Fibroblast of the aortic adventitia (primary cell): ENCODE measurements around the gene KRT72. TPM values are rescaled to one million over a fixed set of nuclear protein-coding genes. Genes with fewer than 3 reads are reported as not detected.

ENCODE experiments used
- DNase-seq: peaks from one replicate; pipeline ENCODE4 v3.0.0-alpha.2; 2010; ENCODE audit warnings: low read depth
- H3K4me3 ChIP-seq: 2 replicates; pipeline ENCODE4 v1.5.1; 2011; ENCODE audit warnings: low read depth, mild to moderate bottlenecking, control low read depth, low read length, moderate library complexity
- total RNA-seq: library from RNA; depleted of rRNA; stranded (reverse); fragments of >200 nt; gene quantifications from 2 replicates; pipeline ENCODE4 v1.2.3, GENCODE V29; 2012; ENCODE audit warnings: low replicate concordance
- TF ChIP-seq, protein P1 (sequence below): IDR thresholded peaks from 2 replicates; pipeline ENCODE4 v1.5.1; 2011; ENCODE audit warnings: mild to moderate bottlenecking, low read length, control low read depth, inconsistent platforms; ENCODE audit not compliant: insufficient read depth

Gene KRT72
- total RNA-seq, 1 donor: not detected

GRCh38 chr12:52577316-52577715 lies 23.9 kb downstream of the KRT72 start:
- DNase-seq: no peak
- TF ChIP-seq, protein P1, sequence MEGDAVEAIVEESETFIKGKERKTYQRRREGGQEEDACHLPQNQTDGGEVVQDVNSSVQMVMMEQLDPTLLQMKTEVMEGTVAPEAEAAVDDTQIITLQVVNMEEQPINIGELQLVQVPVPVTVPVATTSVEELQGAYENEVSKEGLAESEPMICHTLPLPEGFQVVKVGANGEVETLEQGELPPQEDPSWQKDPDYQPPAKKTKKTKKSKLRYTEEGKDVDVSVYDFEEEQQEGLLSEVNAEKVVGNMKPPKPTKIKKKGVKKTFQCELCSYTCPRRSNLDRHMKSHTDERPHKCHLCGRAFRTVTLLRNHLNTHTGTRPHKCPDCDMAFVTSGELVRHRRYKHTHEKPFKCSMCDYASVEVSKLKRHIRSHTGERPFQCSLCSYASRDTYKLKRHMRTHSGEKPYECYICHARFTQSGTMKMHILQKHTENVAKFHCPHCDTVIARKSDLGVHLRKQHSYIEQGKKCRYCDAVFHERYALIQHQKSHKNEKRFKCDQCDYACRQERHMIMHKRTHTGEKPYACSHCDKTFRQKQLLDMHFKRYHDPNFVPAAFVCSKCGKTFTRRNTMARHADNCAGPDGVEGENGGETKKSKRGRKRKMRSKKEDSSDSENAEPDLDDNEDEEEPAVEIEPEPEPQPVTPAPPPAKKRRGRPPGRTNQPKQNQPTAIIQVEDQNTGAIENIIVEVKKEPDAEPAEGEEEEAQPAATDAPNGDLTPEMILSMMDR: no peak
- H3K4me3 ChIP-seq: no peak overlapping the region

DNA sequence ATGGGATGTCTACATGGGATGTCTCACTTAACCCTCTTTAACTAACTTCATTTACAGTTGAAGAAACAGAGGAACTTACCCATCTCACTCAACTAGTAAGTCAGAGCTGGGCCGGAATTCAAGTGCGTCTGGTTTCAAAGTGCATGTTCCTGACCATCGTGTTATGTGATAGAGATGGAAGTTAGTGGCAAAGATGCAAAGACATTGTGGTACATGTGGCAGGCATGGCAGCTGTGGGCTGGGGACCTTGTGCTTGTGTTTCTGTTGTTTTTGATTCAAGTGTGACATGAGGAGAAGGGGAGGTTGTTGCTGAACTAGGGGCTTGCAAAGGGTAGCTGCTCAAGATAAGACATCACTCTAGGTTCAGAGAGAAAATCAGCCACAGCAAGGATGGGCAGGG lies 25.3 kb downstream of the KRT72 start:
- TF ChIP-seq, protein P1: no peak
- no peak for DNase-seq
- H3K4me3 ChIP-seq: no peak overlapping the region

DNA sequence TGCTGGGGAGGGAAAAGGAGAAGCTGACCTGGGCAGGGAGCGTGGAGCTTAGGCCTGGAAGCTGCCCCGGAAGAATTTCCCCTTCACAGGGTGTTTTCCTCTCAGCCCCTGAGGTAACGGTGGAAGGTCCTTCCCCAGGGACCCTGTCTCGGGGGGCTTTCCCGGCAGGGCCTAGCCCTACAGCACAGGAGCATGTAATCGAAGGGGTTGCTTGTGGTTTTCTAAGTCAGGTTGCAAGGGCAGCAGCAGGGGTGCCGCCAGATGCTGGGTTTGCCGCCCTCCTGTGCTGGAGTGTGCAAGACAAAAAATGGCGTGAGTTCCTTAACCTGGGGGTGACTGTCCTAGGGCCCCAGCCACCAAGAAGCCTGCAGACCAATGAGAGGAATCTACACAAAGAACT lies 26.0 kb downstream of the KRT72 start:
- TF ChIP-seq, protein P1: no peak
- no peak overlapping the region for H3K4me3 ChIP-seq
- no peak for DNase-seq

DNA sequence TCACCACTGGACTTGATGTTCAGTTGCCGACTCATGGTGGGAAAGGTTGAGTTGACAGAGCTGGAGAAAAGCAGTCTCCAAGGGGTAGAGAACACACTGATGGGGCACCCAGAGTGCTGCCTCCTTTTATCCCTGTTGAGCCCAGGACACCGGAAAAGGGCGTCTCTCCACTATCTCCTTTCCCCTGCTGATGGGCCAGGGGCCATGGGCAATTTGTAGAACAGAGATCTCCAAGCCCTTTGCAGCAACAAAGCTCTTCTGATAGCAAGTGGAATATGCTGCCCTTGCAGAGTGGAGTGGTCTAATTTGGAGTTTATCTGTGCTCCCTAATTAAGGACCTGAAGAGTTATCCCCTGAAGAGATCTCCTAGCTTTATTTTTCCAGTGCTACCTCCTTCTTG lies 27.5 kb downstream of the KRT72 start, which contains the start of gene KRT74:
Gene KRT74 (minus strand): TSS at position 101 of the 400 bp plus-strand sequence. CDS start 66 bp downstream, at position 35.
- DNase-seq: no peak
- no peak within 1 kb of the TSS for H3K4me3 ChIP-seq
- TF ChIP-seq, protein P1: no peak

- no peak for DNase-seq
- TF ChIP-seq, protein P1: no peak
- no peak overlapping the region for H3K4me3 ChIP-seq
These were observed 28.0 kb downstream of the KRT72 start for GRCh38 chr12:52573306-52573705.

DNA sequence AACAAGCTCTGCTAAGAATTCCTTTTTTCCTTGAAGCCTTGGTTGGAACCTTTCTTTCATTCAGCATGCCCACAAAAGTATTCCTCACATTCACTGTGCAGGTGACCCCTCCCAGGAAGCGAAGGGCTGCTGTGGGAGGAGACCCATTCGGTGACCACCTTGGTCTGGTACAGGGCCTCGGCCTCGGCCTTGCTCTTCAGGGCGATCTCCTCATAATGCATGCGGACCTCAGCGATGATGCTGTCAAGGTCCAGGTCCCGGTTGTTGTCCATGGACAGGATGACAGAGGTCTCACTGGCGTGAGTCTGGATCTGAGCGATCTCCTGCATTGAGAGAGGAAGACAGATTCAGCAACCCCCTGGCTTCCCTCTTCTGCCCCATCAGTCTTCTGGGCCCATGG lies 30.8 kb downstream of the KRT72 start:
- TF ChIP-seq, protein P1: no peak
- H3K4me3 ChIP-seq: no peak overlapping the region
- no peak for DNase-seq

GRCh38 chr12:52568111-52568510 lies 33.2 kb downstream of the KRT72 start:
- TF ChIP-seq, protein P1: no peak
- no peak for DNase-seq
- H3K4me3 ChIP-seq: no peak overlapping the region
